RWPE1 (cell line): ENCODE results near the gene NKD1.

Experiments
- CTCF ChIA-PET: fragments of 350-600 bp; sonication (Branson Sonifier 250); formaldehyde crosslinking; extraction: SDS; loops from one replicate; lab custom pipeline; 2021; lab: Yijun Ruan, JAX
- POLR2A ChIA-PET: fragments of 400-600 bp; formaldehyde crosslinking; extraction: SDS; loops from one replicate; lab custom pipeline; 2020; ENCODE audit warnings: antibody characterized with exemption; ENCODE audit not compliant: low non-redundant PET; lab: Yijun Ruan, JAX
- DNase-seq: peaks from one replicate; pipeline ENCODE4 v3.0.0; 2012; ENCODE audit warnings: low spot score
- H3K27ac ChIP-seq: fragments of 450-650 bp; 2 replicates; pipeline ENCODE4 v1.5.1; 2017
- CTCF ChIP-seq: fragments of 450-650 bp; conservative IDR thresholded peaks from 2 replicates; pipeline ENCODE4 v1.5.1; 2017; ENCODE audit warnings: low read depth, mild to moderate bottlenecking

Gene NKD1

DNA sequence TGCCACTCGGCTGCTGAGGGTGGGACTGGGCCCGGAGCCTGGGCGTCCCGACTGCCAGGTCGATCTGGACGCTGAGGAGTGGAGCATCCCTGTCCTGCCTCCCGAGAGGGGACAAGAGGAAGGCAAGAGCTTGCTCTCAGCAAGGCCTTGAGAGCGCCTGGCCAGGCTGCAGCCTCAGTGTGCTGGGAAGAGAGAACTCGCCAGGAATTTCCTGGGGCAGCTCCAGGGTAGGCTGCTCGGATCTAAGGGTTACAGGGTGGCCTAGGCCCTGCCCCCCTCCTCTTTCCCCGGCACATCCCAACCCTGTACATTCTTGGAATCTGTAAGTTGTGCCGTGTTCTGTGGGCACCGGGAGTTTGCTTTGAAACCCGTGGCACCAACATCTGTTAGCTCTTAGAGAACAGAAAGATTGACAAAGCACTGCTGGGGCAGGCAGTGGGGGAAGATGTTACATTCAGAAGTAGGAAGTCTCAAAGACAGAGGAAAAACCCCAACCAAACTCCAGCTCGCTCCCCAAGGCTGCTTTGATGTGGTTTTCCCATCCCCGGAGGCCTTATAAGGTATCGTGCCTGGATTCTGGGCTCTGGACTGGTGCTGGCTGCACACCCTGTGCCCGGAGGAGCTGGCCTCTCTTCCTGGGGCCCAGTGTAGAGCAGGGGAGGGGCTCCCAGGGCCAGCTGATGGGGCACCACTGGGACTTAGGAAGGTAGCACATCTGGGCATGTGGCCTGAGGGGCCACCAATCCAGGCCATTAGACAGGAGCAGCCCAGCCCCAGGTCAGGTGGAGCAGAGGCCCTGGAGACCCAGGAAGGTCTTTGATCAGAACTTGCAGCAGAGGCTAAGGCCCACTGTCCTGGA, 55.2 kb downstream of the NKD1 start:
- DNase-seq: no peak
- POLR2A ChIA-PET: no interaction called here
- H3K27ac ChIP-seq: no peak overlapping the region; the same call in 1 of the 2 replicates
- TF ChIP-seq CTCF: no peak
- CTCF ChIA-PET: interaction anchor here (0.5 kb wide), 1 partner anchor 9 kb away, joined by 4 read pairs; no protein-coding TSS in a partner anchor

GRCh38 chr16:50604065-50604418, 55.8 kb downstream of the NKD1 start:
- no peak for DNase-seq
- no peak overlapping the region; the same call in 1 of the 2 replicates for H3K27ac ChIP-seq
- CTCF ChIA-PET: interaction anchor here (0.5 kb wide), 1 partner anchor 10 kb away, joined by 4 read pairs; no protein-coding TSS in a partner anchor
- POLR2A ChIA-PET: no interaction called here
- no peak for TF ChIP-seq CTCF

- no peak for DNase-seq
- no peak overlapping the region for H3K27ac ChIP-seq
- ChIA-PET CTCF (no interaction called here), POLR2A (no interaction called here)
- TF ChIP-seq CTCF: no peak
Observed at GRCh38 chr16:50604610-50605009, 56.4 kb downstream of the NKD1 start.

GRCh38 chr16:50605733-50606430, 57.7 kb downstream of the NKD1 start:
- POLR2A ChIA-PET: no interaction called here
- CTCF ChIA-PET: interaction anchor here (0.6 kb wide), 1 partner anchor 59 kb away, joined by 3 read pairs; no protein-coding TSS in a partner anchor
- TF ChIP-seq CTCF: no peak
- DNase-seq: no peak
- no peak overlapping the region for H3K27ac ChIP-seq

- no peak for TF ChIP-seq CTCF
- H3K27ac ChIP-seq: no peak overlapping the region
- POLR2A ChIA-PET: no interaction called here
- DNase-seq: no peak
- CTCF ChIA-PET: interaction anchor here (0.5 to 0.6 kb wide), 2 partner anchors 253 to 370 kb away, joined by 3 to 4 read pairs; no protein-coding TSS in a partner anchor
Observed at GRCh38 chr16:50606431-50607050, 58.3 kb downstream of the NKD1 start.

GRCh38 chr16:50607051-50607431, 58.8 kb downstream of the NKD1 start:
- TF ChIP-seq CTCF: no peak
- CTCF ChIA-PET: interaction anchor here (0.5 to 0.6 kb wide), 2 partner anchors 253 to 371 kb away, joined by 3 to 4 read pairs; no protein-coding TSS in a partner anchor

More at GRCh38 chr16:50607051-50607431, 58.8 kb downstream of the NKD1 start:
- DNase-seq: no peak
- POLR2A ChIA-PET: interaction anchor here (0.6 kb wide), 1 partner anchor 9 kb away, joined by 4 read pairs; no protein-coding TSS in a partner anchor
- no peak overlapping the region for H3K27ac ChIP-seq
